ENCODE results near the gene PHYHIPL.

GRCh38 chr10:59240582-59241183 lies 64.2 kb downstream of the PHYHIPL start:
- TF ChIP-seq POLR2AphosphoS5 (IDR thresholded peaks at IDR 0.05): peak in 1 of 3 donors; percentile 49
- peak in 5 of 7 experiments; percentile 18 to 67 (median 62) for TF ChIP-seq CTCF (IDR thresholded peaks at IDR 0.05)
- TF ChIP-seq EP300 (IDR thresholded peaks at IDR 0.05): no peak

Measured in stomach (tissue), 4 donors.